Thoracic aorta (tissue), 2 donors: ENCODE measurements around the gene DENND5A. TPM values are rescaled to one million over a fixed set of nuclear protein-coding genes. Genes with fewer than 3 reads are reported as not detected.

Experiments
- ATAC-seq: fragments of 150-250 bp; one replicate; pipeline ENCODE4 v1.8.0; 2017; ENCODE audit warnings: low read depth; ENCODE audit not compliant: insufficient number of reproducible peaks, low FRiP score
- DNase-seq: peaks from one replicate; pipeline ENCODE4 v3.0.0-alpha.2; 2020; ENCODE audit warnings: low spot score
- H3K27ac ChIP-seq, 2 donors: fragments of 200-600 bp; sonication (generic); 1 replicate in 1 of 2; 2 replicates in 1 of 2; pipeline ENCODE4 v1.5.1; 2016; ENCODE audit warnings: mild to moderate bottlenecking in 2 of 2, moderate library complexity in 2 of 2
- H3K27me3 ChIP-seq: fragments of 200-600 bp; sonication (generic); replicated peaks from 2 replicates; pipeline ENCODE4 v1.6.0; 2016; ENCODE audit warnings: mild to moderate bottlenecking; ENCODE audit not compliant: insufficient read depth
- H3K36me3 ChIP-seq: fragments of 200-600 bp; sonication (generic); one replicate; pipeline ENCODE4 v1.5.1; 2016
- H3K4me1 ChIP-seq, 2 donors: fragments of 200-600 bp; sonication (generic); 1 replicate in 1 of 2; 2 replicates in 1 of 2; pipeline versions ENCODE4 v1.5.1 to v1.6.0; 2016; ENCODE audit warnings: low read depth in 2 of 2, mild to moderate bottlenecking in 1 of 2; ENCODE audit not compliant: control insufficient read depth in 1 of 2
- H3K4me3 ChIP-seq: fragments of 200-600 bp; sonication (generic); 2 replicates; pipeline ENCODE4 v1.5.1; 2016; ENCODE audit warnings: mild to moderate bottlenecking
- H3K9me3 ChIP-seq: fragments of 200-600 bp; sonication (generic); 2 replicates; pipeline ENCODE4 v1.5.1; 2016
- total RNA-seq, 2 donors: library from RNA; depleted of rRNA; stranded (reverse); fragments of >200 nt; gene quantifications; one replicate each; pipeline versions ENCODE4 v1.1.0 to v1.2.3, GENCODE V29; 2016
- TF ChIP-seq, protein P1 (sequence below): fragments of 200-600 bp; sonication (generic); IDR thresholded peaks from one replicate; pipeline ENCODE4 v1.5.1; 2019; ENCODE audit warnings: antibody characterized with exemption

DENND5A gene
- total RNA-seq, 2 donors from 2014 or later, result 169 to 178 TPM

- H3K4me3 ChIP-seq, result no peak overlapping the region
- H3K4me1 ChIP-seq, result no peaks in the 10 kb centered on the region
- no peak overlapping the region for H3K27ac ChIP-seq
- no peaks in the 10 kb centered on the region for H3K27me3 ChIP-seq
- TF ChIP-seq, protein P1, sequence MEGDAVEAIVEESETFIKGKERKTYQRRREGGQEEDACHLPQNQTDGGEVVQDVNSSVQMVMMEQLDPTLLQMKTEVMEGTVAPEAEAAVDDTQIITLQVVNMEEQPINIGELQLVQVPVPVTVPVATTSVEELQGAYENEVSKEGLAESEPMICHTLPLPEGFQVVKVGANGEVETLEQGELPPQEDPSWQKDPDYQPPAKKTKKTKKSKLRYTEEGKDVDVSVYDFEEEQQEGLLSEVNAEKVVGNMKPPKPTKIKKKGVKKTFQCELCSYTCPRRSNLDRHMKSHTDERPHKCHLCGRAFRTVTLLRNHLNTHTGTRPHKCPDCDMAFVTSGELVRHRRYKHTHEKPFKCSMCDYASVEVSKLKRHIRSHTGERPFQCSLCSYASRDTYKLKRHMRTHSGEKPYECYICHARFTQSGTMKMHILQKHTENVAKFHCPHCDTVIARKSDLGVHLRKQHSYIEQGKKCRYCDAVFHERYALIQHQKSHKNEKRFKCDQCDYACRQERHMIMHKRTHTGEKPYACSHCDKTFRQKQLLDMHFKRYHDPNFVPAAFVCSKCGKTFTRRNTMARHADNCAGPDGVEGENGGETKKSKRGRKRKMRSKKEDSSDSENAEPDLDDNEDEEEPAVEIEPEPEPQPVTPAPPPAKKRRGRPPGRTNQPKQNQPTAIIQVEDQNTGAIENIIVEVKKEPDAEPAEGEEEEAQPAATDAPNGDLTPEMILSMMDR, result no peak
- H3K9me3 ChIP-seq, result no peaks in the 10 kb centered on the region
- DNase-seq (no peak), ATAC-seq (no peak)
- peaks cover 21% of the 10 kb centered on the region for H3K36me3 ChIP-seq
Measured at GRCh38 chr11:9178716-9179115, 86.4 kb downstream of the DENND5A start.

DNA sequence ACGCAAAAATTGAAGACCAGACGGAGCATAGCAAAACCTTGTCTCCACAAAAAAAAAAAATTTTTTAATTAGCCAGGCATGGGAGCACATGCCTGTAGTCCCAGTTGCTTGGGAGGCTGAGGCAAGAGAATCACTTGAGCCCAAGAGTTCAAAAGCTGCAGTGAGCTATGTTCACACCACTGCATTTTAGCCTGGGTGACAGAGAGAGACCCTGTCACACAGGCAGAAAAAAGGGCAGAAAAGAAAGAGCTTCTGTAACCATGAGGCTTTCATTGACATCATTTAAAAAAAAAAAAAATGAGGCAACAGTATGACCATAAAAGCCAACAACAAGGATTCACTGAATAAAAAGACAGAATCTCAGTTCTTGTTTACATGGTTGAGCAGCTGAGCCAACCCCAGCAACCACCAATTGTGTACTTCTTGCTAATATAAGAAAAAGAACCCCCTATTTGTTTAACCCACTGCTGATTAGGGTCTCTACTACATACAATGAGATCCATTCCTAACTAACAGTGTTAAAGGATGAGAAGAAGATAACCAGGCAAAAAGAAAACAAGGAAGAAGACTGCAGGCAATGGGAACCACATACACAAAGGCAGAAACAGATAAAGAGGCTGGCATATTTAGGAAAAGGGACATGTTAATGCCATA, 87.6 kb downstream of the DENND5A start:
- no peak for ATAC-seq

GRCh38 chr11:9176550-9176949, 88.6 kb downstream of the DENND5A start:
- ATAC-seq (no peak), DNase-seq (no peak)
- Histone ChIP-seq H3K4me3 (no peak overlapping the region), H3K36me3 (peaks cover 21% of the 10 kb centered on the region), H3K27ac (no peak overlapping the region), H3K9me3 (no peaks in the 10 kb centered on the region), H3K4me1 (no peaks in the 10 kb centered on the region), H3K27me3 (no peaks in the 10 kb centered on the region)
- TF ChIP-seq, protein P1, result no peak

More for the DNA sequence above, 87.6 kb downstream of the DENND5A start:
- Histone ChIP-seq H3K9me3 (no peaks in the 10 kb centered on the region), H3K4me3 (no peak overlapping the region), H3K36me3 (peaks cover 21% of the 10 kb centered on the region), H3K27ac (no peak overlapping the region), H3K27me3 (no peaks in the 10 kb centered on the region), H3K4me1 (no peaks in the 10 kb centered on the region)
- no peak for DNase-seq
- TF ChIP-seq, protein P1, result no peak

GRCh38 chr11:9176136-9176535, 89.0 kb downstream of the DENND5A start:
- no peak for DNase-seq
- Histone ChIP-seq H3K27me3 (no peaks in the 10 kb centered on the region), H3K4me1 (no peaks in the 10 kb centered on the region), H3K4me3 (no peak overlapping the region), H3K27ac (no peak overlapping the region), H3K36me3 (peaks cover 21% of the 10 kb centered on the region), H3K9me3 (no peaks in the 10 kb centered on the region)
- TF ChIP-seq, protein P1, result no peak
- no peak for ATAC-seq

GRCh38 chr11:9172389-9172788, 92.8 kb downstream of the DENND5A start:
- Histone ChIP-seq H3K4me1 (no peaks in the 10 kb centered on the region), H3K27me3 (no peaks in the 10 kb centered on the region), H3K9me3 (no peaks in the 10 kb centered on the region), H3K36me3 (peaks cover 20% of the 10 kb centered on the region), H3K27ac (no peak overlapping the region), H3K4me3 (no peak overlapping the region)
- TF ChIP-seq, protein P1, result no peak
- no peak for ATAC-seq
- no peak for DNase-seq
